ENCODE data around the gene SPTBN5.

The SPTBN5 gene

DNA sequence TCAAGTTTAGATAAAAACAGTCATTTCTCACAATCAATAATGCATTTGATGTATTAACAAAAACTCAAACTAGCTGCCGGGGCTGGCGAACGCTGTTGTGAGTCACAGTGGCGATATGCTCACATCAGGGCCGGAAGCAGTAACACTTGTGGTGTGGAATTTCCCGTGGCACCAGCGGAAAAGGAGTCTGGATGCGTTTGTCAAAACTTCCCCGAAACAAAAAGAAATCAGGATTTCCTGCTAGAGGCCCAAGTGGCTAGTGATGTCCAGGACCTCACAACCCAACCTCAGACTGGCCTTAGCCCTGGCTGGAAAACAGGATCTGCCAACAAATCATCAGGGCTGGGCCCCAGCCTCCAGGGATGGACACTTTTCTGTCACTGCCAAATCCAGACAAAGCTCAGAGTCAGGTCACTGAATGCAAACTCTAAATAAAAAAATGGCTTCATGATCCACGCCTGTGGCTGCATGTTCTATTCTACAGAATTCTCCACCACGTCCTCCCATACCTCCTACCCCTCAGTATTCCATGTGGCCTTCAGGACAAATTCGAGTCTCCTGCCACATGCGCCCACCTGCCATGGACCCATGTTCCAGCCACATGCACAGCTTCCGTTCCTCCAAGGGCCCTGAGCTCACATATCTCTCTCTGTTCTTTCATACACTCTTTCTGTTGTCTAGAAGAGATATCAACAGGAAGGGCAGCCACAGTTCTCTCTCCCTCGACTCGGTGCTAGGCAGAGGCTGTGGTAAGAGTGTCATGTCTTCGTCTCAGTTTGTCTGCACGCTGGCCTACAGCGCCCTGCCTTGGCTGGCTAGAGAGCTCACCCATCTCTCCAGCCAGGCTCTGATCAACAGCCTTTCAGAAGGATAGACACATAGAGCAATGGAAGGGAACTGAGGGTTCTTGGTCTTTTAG lies 43.1 kb upstream of the SPTBN5 start:
- H3K4me3 ChIP-seq (ENCODE audit: low read depth, low read length): no peak overlapping the region
- no peak for DNase-seq (ENCODE audit: low read depth)
- TF ChIP-seq, protein P1, sequence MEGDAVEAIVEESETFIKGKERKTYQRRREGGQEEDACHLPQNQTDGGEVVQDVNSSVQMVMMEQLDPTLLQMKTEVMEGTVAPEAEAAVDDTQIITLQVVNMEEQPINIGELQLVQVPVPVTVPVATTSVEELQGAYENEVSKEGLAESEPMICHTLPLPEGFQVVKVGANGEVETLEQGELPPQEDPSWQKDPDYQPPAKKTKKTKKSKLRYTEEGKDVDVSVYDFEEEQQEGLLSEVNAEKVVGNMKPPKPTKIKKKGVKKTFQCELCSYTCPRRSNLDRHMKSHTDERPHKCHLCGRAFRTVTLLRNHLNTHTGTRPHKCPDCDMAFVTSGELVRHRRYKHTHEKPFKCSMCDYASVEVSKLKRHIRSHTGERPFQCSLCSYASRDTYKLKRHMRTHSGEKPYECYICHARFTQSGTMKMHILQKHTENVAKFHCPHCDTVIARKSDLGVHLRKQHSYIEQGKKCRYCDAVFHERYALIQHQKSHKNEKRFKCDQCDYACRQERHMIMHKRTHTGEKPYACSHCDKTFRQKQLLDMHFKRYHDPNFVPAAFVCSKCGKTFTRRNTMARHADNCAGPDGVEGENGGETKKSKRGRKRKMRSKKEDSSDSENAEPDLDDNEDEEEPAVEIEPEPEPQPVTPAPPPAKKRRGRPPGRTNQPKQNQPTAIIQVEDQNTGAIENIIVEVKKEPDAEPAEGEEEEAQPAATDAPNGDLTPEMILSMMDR (IDR thresholded peaks at IDR 0.05; ENCODE audit: control insufficient read depth, extremely low read depth, insufficient read depth): no peak

- H3K4me3 ChIP-seq (ENCODE audit: low read depth, low read length): no peak overlapping the region
- DNase-seq (ENCODE audit: low read depth): no peak
- TF ChIP-seq, protein P1 (IDR thresholded peaks at IDR 0.05; ENCODE audit: control insufficient read depth, extremely low read depth, insufficient read depth): no peak
Measured at GRCh38 chr15:41936155-41936554, 42.3 kb upstream of the SPTBN5 start.

DNA sequence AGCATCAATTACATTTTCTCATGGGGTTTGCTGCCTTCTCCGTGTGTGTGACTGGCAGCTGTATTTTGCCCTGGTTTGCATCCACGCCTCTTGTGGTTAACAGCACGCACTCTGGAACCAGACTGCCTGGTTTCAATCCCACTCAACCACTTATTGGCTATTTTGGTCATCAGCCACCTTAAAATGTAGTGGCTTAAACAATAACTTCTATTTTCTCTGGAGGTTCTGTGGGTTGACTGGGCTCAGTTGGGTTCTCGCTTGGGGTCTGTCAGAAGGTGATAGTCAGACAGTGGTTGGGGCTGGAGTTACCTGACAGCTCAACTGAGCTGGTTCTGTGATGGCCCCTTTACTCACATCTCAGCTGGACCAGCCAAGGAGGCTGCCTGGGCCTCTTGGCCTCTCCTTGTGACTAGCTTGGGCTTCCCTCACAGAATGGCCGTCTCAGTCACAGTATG lies 41.7 kb upstream of the SPTBN5 start:
- no peak overlapping the region for H3K4me3 ChIP-seq (ENCODE audit: low read depth, low read length)
- DNase-seq (ENCODE audit: low read depth): no peak
- TF ChIP-seq, protein P1 (IDR thresholded peaks at IDR 0.05; ENCODE audit: control insufficient read depth, extremely low read depth, insufficient read depth): no peak

DNA sequence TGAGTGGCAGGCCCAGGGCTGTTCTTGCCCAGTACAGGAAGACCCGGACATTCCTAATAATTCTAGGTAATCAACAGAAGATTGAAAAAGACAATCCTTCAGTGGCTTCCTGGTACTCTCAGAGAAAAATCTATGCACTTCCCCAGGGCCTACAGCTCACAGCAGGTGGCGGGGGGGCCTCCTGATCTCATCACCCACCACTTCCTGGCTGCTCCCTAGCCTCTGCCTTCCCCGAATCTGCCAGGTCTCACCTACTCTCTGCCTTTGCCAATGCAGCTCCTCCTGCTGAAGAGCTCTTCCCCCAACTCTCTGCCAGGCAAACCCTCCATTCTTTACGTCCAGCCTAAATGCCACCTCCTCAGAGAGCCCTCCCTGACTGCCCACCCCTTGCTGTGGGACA lies 41.0 kb upstream of the SPTBN5 start:
- no peak overlapping the region for H3K4me3 ChIP-seq (ENCODE audit: low read depth, low read length)
- TF ChIP-seq, protein P1 (IDR thresholded peaks at IDR 0.05; ENCODE audit: control insufficient read depth, extremely low read depth, insufficient read depth): no peak
- DNase-seq (ENCODE audit: low read depth): no peak

DNA sequence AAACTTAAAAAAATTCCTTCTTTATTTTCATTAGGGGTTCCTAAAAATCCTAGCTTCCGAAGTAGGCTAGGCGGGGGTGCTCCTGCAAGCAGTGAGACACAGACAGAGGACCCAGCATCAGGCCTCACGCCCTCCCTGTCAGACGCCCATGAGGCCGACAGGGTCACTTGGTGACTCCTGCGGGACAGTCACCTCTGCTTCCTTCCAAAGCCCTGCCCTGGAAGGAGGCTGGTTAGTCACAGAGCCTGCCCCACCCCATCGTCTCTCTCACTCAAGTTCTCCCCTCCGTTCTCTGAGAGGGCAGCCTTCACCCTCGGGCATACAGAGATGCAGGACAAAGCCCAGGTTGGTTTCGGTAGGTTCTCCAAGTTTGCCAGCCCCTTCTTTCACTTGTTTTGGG lies 39.9 kb upstream of the SPTBN5 start:
- no peak overlapping the region for H3K4me3 ChIP-seq (ENCODE audit: low read depth, low read length)
- TF ChIP-seq, protein P1 (IDR thresholded peaks at IDR 0.05; ENCODE audit: control insufficient read depth, extremely low read depth, insufficient read depth): no peak
- DNase-seq (ENCODE audit: low read depth): no peak

GRCh38 chr15:41933326-41933725 lies 39.5 kb upstream of the SPTBN5 start:
- DNase-seq (ENCODE audit: low read depth): no peak
- no peak overlapping the region for H3K4me3 ChIP-seq (ENCODE audit: low read depth, low read length)
- TF ChIP-seq, protein P1 (IDR thresholded peaks at IDR 0.05; ENCODE audit: control insufficient read depth, extremely low read depth, insufficient read depth): no peak
